IMR-90 (cell line): ENCODE results near the gene C2orf49. TPM values are rescaled to one million over a fixed set of nuclear protein-coding genes. Genes with fewer than 3 reads are reported as not detected.

ENCODE experiments used
- ATAC-seq: fragments of 200-7000 bp; cut with Tn5 transposase; 2 replicates; pipeline ENCODE4 v1.9.1; 2020; ENCODE audit warnings: low read depth, mild to moderate bottlenecking, moderate library complexity
- BruUV-seq: library from RNA; stranded (reverse); fragments of 400-500 nt; replicated peaks from 2 replicates; lab custom pipeline; 2021; lab: Mats Ljungman, UMichigan
- CTCF ChIA-PET: fragments of 300-600 bp; formaldehyde crosslinking; extraction: SDS; loops from one replicate; lab custom pipeline; 2021; ENCODE audit warnings: antibody characterized with exemption; lab: Yijun Ruan, JAX
- POLR2A ChIA-PET: fragments of 300-600 bp; sonication (Branson Sonifier 250); formaldehyde crosslinking; loops from one replicate; lab custom pipeline; 2022; ENCODE audit warnings: antibody characterized with exemption; ENCODE audit not compliant: unreplicated experiment; lab: Charles Lee
- DNase-seq: peaks from one replicate; pipeline ENCODE4 v3.0.0; 2013
- H2AFZ ChIP-seq: replicated peaks from 2 replicates; pipeline ENCODE3; 2013; ENCODE audit warnings: low read length, mild to moderate bottlenecking; ENCODE audit not compliant: poor library complexity
- H2AK5ac ChIP-seq: 2 replicates; pipeline ENCODE4 v1.6.1; 2013; ENCODE audit warnings: low read depth, low read length, inconsistent platforms
- H2AK9ac ChIP-seq: replicated peaks from 2 replicates; pipeline ENCODE3; 2013; ENCODE audit warnings: mild to moderate bottlenecking, low read depth, low read length, moderate library complexity; ENCODE audit not compliant: poor library complexity
- H2BK120ac ChIP-seq: 2 replicates; pipeline ENCODE4 v1.6.1; 2013; ENCODE audit warnings: low read depth, low read length, inconsistent platforms
- H2BK15ac ChIP-seq: 3 replicates; pipeline ENCODE4 v1.6.1; 2013; ENCODE audit warnings: low read depth, low read length, inconsistent platforms
- H2BK20ac ChIP-seq: 2 replicates; pipeline ENCODE4 v1.6.1; 2013; ENCODE audit warnings: low read depth, mild to moderate bottlenecking, inconsistent platforms, low read length, moderate library complexity
- H2BK5ac ChIP-seq: 2 replicates; pipeline ENCODE4 v1.6.1; 2013; ENCODE audit warnings: mild to moderate bottlenecking, low read depth, low read length, inconsistent platforms; ENCODE audit not compliant: poor library complexity, severe bottlenecking
- H3K14ac ChIP-seq: replicated peaks from 2 replicates; pipeline ENCODE4 v1.6.1; 2013; ENCODE audit warnings: low read depth, low read length, inconsistent platforms
- H3K18ac ChIP-seq: 2 replicates; pipeline ENCODE4 v1.6.1; 2013; ENCODE audit warnings: low read depth, low read length, control low read depth
- H3K23ac ChIP-seq: 2 replicates; pipeline ENCODE4 v1.6.1; 2013; ENCODE audit warnings: low read depth, low read length, inconsistent platforms
- H3K27ac ChIP-seq: 2 replicates; pipeline ENCODE4 v1.5.1; 2013; ENCODE audit warnings: mild to moderate bottlenecking, control low read depth, low read length; ENCODE audit not compliant: insufficient read depth
- H3K27me3 ChIP-seq: 2 replicates; pipeline ENCODE4 v1.6.1; 2013; ENCODE audit warnings: low read length; ENCODE audit not compliant: control insufficient read depth, insufficient read depth
- H3K36me3 ChIP-seq: 2 replicates; pipeline ENCODE4 v1.6.1; 2013; ENCODE audit warnings: low read length, mixed read lengths; ENCODE audit not compliant: control insufficient read depth, insufficient read depth
- H3K4ac ChIP-seq: 2 replicates; pipeline ENCODE4 v1.6.1; 2013; ENCODE audit warnings: low read depth, low read length, inconsistent platforms
- H3K4me1 ChIP-seq: 2 replicates; pipeline ENCODE4 v1.6.1; 2013; ENCODE audit warnings: low read length, mixed read lengths; ENCODE audit not compliant: control insufficient read depth, insufficient read depth
- H3K4me2 ChIP-seq: 2 replicates; pipeline ENCODE4 v1.6.1; 2013; ENCODE audit warnings: low read depth, mild to moderate bottlenecking, control low read depth, low read length, moderate library complexity
- H3K4me3 ChIP-seq: 2 replicates; pipeline ENCODE4 v1.5.1; 2013; ENCODE audit warnings: low read depth, mild to moderate bottlenecking, control low read depth, low read length, moderate library complexity; ENCODE audit not compliant: insufficient read depth
- H3K56ac ChIP-seq: 2 replicates; pipeline ENCODE4 v1.6.1; 2013; ENCODE audit warnings: low read length, inconsistent platforms; ENCODE audit not compliant: insufficient read depth; ENCODE audit errors: extremely low read depth
- H3K79me1 ChIP-seq, 2 experiments: 2 replicates each; pipeline ENCODE4 v1.6.1; 2013; ENCODE audit warnings: low read length in 2 of 2, inconsistent platforms in 1 of 2, low read depth in 1 of 2
- H3K9ac ChIP-seq: 2 replicates; pipeline ENCODE4 v1.6.1; 2013; ENCODE audit warnings: low read depth, low read length, control low read depth
- H3K9me1 ChIP-seq: 2 replicates; pipeline ENCODE4 v1.6.1; 2013; ENCODE audit warnings: low read length, inconsistent platforms; ENCODE audit not compliant: insufficient read depth
- H3K9me3 ChIP-seq: 2 replicates; pipeline ENCODE4 v1.6.1; 2013; ENCODE audit warnings: low read length; ENCODE audit not compliant: control insufficient read depth, insufficient read depth
- H4K20me1 ChIP-seq: 2 replicates; pipeline ENCODE4 v1.6.1; 2013; ENCODE audit warnings: low read length, inconsistent platforms; ENCODE audit not compliant: insufficient read depth
- H4K5ac ChIP-seq: 2 replicates; pipeline ENCODE4 v1.6.1; 2013; ENCODE audit warnings: mild to moderate bottlenecking, low read depth, low read length, control low read depth
- H4K8ac ChIP-seq, 2 experiments: 2 replicates each; pipeline ENCODE4 v1.6.1; 2013; ENCODE audit warnings: low read depth in 2 of 2, low read length in 2 of 2, control low read depth in 1 of 2, inconsistent platforms in 1 of 2
- H4K91ac ChIP-seq: 2 replicates; pipeline ENCODE4 v1.6.1; 2013; ENCODE audit warnings: low read depth, low read length, inconsistent platforms; ENCODE audit not compliant: insufficient read depth
- CEBPB ChIP-seq: IDR thresholded peaks from 2 replicates; pipeline ENCODE4 v1.6.1; 2012; ENCODE audit warnings: low read depth, low read length, improper control_type of control experiment
- RAD21 ChIP-seq: IDR thresholded peaks from 2 replicates; pipeline ENCODE4 v1.6.1; 2012; ENCODE audit warnings: low read length, improper control_type of control experiment
- SMC3 ChIP-seq: fragments of 150-350 bp; IDR thresholded peaks from 2 replicates; pipeline ENCODE4 v1.6.1; 2016; ENCODE audit warnings: low read depth, mild to moderate bottlenecking, antibody characterized with exemption, low read length, moderate library complexity
- USF2 ChIP-seq: fragments of 150-350 bp; IDR thresholded peaks from 2 replicates; pipeline ENCODE4 v1.6.1; 2017; ENCODE audit warnings: mild to moderate bottlenecking, antibody characterized with exemption, low read length, low read depth
- WGBS, 2 experiments: methylation state at CpG; one replicate each; pipeline versions ENCODE4 v1.1.5 to v1.1.7; 2013; ENCODE audit warnings: missing lambda C conversion rate in 2 of 2; ENCODE audit not compliant: insufficient read length in 1 of 2; ENCODE audit errors: extremely low coverage in 2 of 2; 5-methylcytosine and 5-hydroxymethylcytosine counted together
- dilution Hi-C: fragments of 300-500 bp; cut with HindIII; formaldehyde crosslinking; loops from one replicate; pipeline ENCODE4 v1.14.3; 2018; ENCODE audit warnings: low sequenced_read_pairs; ENCODE audit not compliant: unreplicated experiment
- in situ Hi-C: fragments of 300-500 bp; cut with MboI; formaldehyde crosslinking; loops from 3 replicates; pipeline ENCODE4 v1.14.3; 2019; ENCODE audit warnings: low sequenced_read_pairs, inconsistent platforms, mixed read lengths
- intact Hi-C: fragments of 100-400 bp; cut with micrococcal nuclease; formaldehyde crosslinking; loops from 2 replicates; pipeline ENCODE4 v1.10.0; 2022
- polyA plus RNA-seq, 3 experiments: library from polyadenylated mRNA; depleted of rRNA; stranded (reverse); fragments of >200 nt; gene quantifications; 2 replicates each; pipeline ENCODE4 v1.2.3, GENCODE V29; 2012; ENCODE audit warnings: low replicate concordance in 1 of 3
- total RNA-seq: library from RNA; depleted of rRNA; stranded (reverse); fragments of >200 nt; gene quantifications from 2 replicates; pipeline ENCODE4 v1.2.3, GENCODE V29; 2012

C2orf49 gene
- total and polyA plus RNA-seq, 2 of the 4 experiments (the other 2 are of a cell fraction): 3.8 to 8.5 TPM

GRCh38 chr2:105383432-105384166 lies 46.3 kb downstream of the C2orf49 start (continued):
- no peak for TF ChIP-seq SMC3

GRCh38 chr2:105384216-105384615 lies 46.9 kb downstream of the C2orf49 start:
- Histone ChIP-seq H4K5ac (no peak overlapping the region), H2BK5ac (peak overlapping the region; percentile 72), H3K79me1 (peaks cover 13 to 89% of the 10 kb centered on the region in 2 experiments), H4K8ac (peak overlapping the region in 1 of 2 experiments; percentile 53; a peak in 1 of 4 replicates), H2BK15ac (no peak overlapping the region), H4K20me1 (peaks cover 53% of the 10 kb centered on the region), H3K4me3 (no peak overlapping the region), H3K56ac (no peak overlapping the region), H2BK120ac (no peak overlapping the region), H2AK5ac (no peak overlapping the region), H3K9me1 (peaks cover 40% of the 10 kb centered on the region), H3K36me3 (peaks cover 82% of the 10 kb centered on the region), H3K18ac (peak overlapping the region; percentile 15; the same call in 1 of the 2 replicates), H3K14ac (no peak overlapping the region), H3K9me3 (no peaks in the 10 kb centered on the region), H4K91ac (no peak overlapping the region), H2AK9ac (no peak overlapping the region), H3K9ac (no peak overlapping the region), H3K27me3 (no peaks in the 10 kb centered on the region), H3K4me1 (peaks cover 42% of the 10 kb centered on the region), H3K4ac (no peak overlapping the region), H2BK20ac (no peak overlapping the region), H2AFZ (no peak overlapping the region), H3K27ac (no peak overlapping the region; the same call in 1 of the 2 replicates), H3K23ac (no peak overlapping the region), H3K4me2 (no peak overlapping the region)
- ChIA-PET POLR2A (no interaction called here), CTCF (interaction anchor here (0.6 kb wide), 1 partner anchor 13 kb away, joined by 3 read pairs; no protein-coding TSS in a partner anchor)
- DNase-seq: no peak
- ATAC-seq: no peak
- TF ChIP-seq RAD21 (no peak), CEBPB (no peak), USF2 (no peak)
- WGBS, 2 experiments: 100% methylated on average over 1 of the region's 7 CpGs; no CpG with 5 or more reads in 1 of the 2 experiments
- dilution Hi-C loops: no loop called here
- intact Hi-C loops: no loop called here
- in situ Hi-C loops: no loop called here
- no TSS peak for BruUV-seq
